OCI-LY1 (cell line): ENCODE data around the gene MAP2K6.

Experiments
- H2AFZ ChIP-seq: fragments of 200-600 bp; sonication (generic), shearing (Covaris generic); 2 replicates; pipeline ENCODE4 v1.6.0; 2014; ENCODE audit warnings: antibody characterized with exemption, mild to moderate bottlenecking, low read length
- H3F3A ChIP-seq: fragments of 200-600 bp; sonication (generic), shearing (Covaris generic); 2 replicates; pipeline ENCODE4 v1.6.0; 2014; ENCODE audit warnings: mild to moderate bottlenecking, antibody characterized with exemption, low read length, moderate library complexity; ENCODE audit not compliant: insufficient read depth
- H3K27ac ChIP-seq: fragments of 200-600 bp; sonication (generic); 2 replicates; pipeline ENCODE4 v1.5.1; 2014; ENCODE audit warnings: low read length, mixed run types, mild to moderate bottlenecking, low read depth; ENCODE audit not compliant: poor library complexity, severe bottlenecking
- H3K27me3 ChIP-seq: fragments of 200-600 bp; sonication (generic); 2 replicates; pipeline ENCODE4 v1.6.0; 2014; ENCODE audit warnings: antibody characterized with exemption, mild to moderate bottlenecking, low read length, moderate library complexity; ENCODE audit not compliant: insufficient read depth
- H3K36me3 ChIP-seq: fragments of 200-600 bp; sonication (generic); 2 replicates; pipeline ENCODE4 v1.6.1; 2014; ENCODE audit warnings: mild to moderate bottlenecking, antibody characterized with exemption, low read length, moderate library complexity, mixed read lengths; ENCODE audit not compliant: insufficient read depth
- H3K4me1 ChIP-seq: fragments of 200-600 bp; sonication (generic); 2 replicates; pipeline ENCODE4 v1.5.1; 2014; ENCODE audit warnings: mild to moderate bottlenecking, low read length, moderate library complexity; ENCODE audit not compliant: insufficient read depth, severe bottlenecking
- H3K4me2 ChIP-seq: fragments of 200-600 bp; sonication (generic), shearing (Covaris generic); 2 replicates; pipeline ENCODE4 v1.6.1; 2014; ENCODE audit warnings: low read length
- H3K4me3 ChIP-seq: fragments of 200-600 bp; sonication (generic); 2 replicates; pipeline ENCODE4 v1.5.1; 2014; ENCODE audit warnings: low read length, low read depth, mild to moderate bottlenecking, mixed read lengths; ENCODE audit not compliant: poor library complexity, severe bottlenecking
- H3K79me2 ChIP-seq: fragments of 200-600 bp; shearing (Covaris generic); 2 replicates; pipeline ENCODE4 v1.6.1; 2016; ENCODE audit warnings: mixed run types, low read length, mixed read lengths; ENCODE audit not compliant: insufficient read depth
- H3K9ac ChIP-seq: fragments of 200-600 bp; sonication (generic), shearing (Covaris generic); 2 replicates; pipeline ENCODE4 v1.6.1; 2014; ENCODE audit warnings: mild to moderate bottlenecking, low read length, mixed read lengths
- H3K9me2 ChIP-seq: fragments of 200-600 bp; sonication (generic), shearing (Covaris generic); 2 replicates; pipeline ENCODE4 v1.6.1; 2014; ENCODE audit warnings: low read depth, mild to moderate bottlenecking, low read length, mixed read lengths
- H3K9me3 ChIP-seq: fragments of 200-600 bp; shearing (Covaris generic); 2 replicates; pipeline ENCODE4 v1.6.1; 2014; ENCODE audit warnings: low read length, mixed read lengths
- H4K20me1 ChIP-seq: fragments of 200-600 bp; sonication (generic), shearing (Covaris generic); 2 replicates; pipeline ENCODE4 v1.6.0; 2016; ENCODE audit warnings: mild to moderate bottlenecking, low read length; ENCODE audit not compliant: insufficient read depth
- CTCF ChIP-seq: fragments of 200-600 bp; sonication (generic), shearing (Covaris generic); IDR thresholded peaks from 2 replicates; pipeline ENCODE4 v1.5.1; 2017; ENCODE audit warnings: mild to moderate bottlenecking, antibody characterized with exemption, low read length, moderate library complexity, mixed read lengths
- EZH2 ChIP-seq: fragments of 200-600 bp; sonication (generic), shearing (Covaris generic); IDR thresholded peaks from 2 replicates; pipeline ENCODE4 v1.8.0; 2017; ENCODE audit warnings: borderline replicate concordance, mixed run types, mild to moderate bottlenecking, antibody characterized with exemption, low read length, moderate library complexity, mixed read lengths

The MAP2K6 gene

GRCh38 chr17:69486779-69487637, 72.5 kb downstream of the MAP2K6 start:
- TF ChIP-seq CTCF, result no peak
- no peak for TF ChIP-seq EZH2
- Histone ChIP-seq H3K4me2 (no peak overlapping the region), H3K9me2 (no peaks in the 10 kb centered on the region), H2AFZ (no peak overlapping the region), H3K36me3 (no peaks in the 10 kb centered on the region), H3F3A (no peaks in the 10 kb centered on the region), H3K27ac (no peak overlapping the region), H3K4me3 (no peak overlapping the region), H3K9ac (no peak overlapping the region), H3K79me2 (no peaks in the 10 kb centered on the region), H3K9me3 (no peaks in the 10 kb centered on the region), H3K27me3 (no peaks in the 10 kb centered on the region), H3K4me1 (peaks cover 7% of the 10 kb centered on the region), H4K20me1 (no peaks in the 10 kb centered on the region)

- Histone ChIP-seq H3K9me3 (no peaks in the 10 kb centered on the region), H3K27ac (no peak overlapping the region), H3K9ac (no peak overlapping the region), H3K4me3 (no peak overlapping the region), H4K20me1 (no peaks in the 10 kb centered on the region), H3K27me3 (no peaks in the 10 kb centered on the region), H3K4me1 (peaks cover 7% of the 10 kb centered on the region), H3K9me2 (no peaks in the 10 kb centered on the region), H3K36me3 (no peaks in the 10 kb centered on the region), H3F3A (no peaks in the 10 kb centered on the region), H3K79me2 (no peaks in the 10 kb centered on the region), H3K4me2 (no peak overlapping the region), H2AFZ (no peak overlapping the region)
- TF ChIP-seq EZH2 (no peak), CTCF (no peak)
These were observed 74.8 kb downstream of the MAP2K6 start for GRCh38 chr17:69489313-69489712.

GRCh38 chr17:69492410-69493071, 78.0 kb downstream of the MAP2K6 start:
- H3K27ac ChIP-seq, result no peak overlapping the region
- no peak overlapping the region for H3K4me3 ChIP-seq
- H3K9me2 ChIP-seq, result no peaks in the 10 kb centered on the region
- no peak overlapping the region for H3K4me2 ChIP-seq
- H4K20me1 ChIP-seq, result no peaks in the 10 kb centered on the region
- no peaks in the 10 kb centered on the region for H3K36me3 ChIP-seq
- H3K27me3 ChIP-seq, result no peaks in the 10 kb centered on the region
- no peaks in the 10 kb centered on the region for H3K9me3 ChIP-seq
- TF ChIP-seq CTCF (no peak), EZH2 (no peak)
- no peaks in the 10 kb centered on the region for H3F3A ChIP-seq
- no peaks in the 10 kb centered on the region for H3K4me1 ChIP-seq
- H2AFZ ChIP-seq, result no peak overlapping the region
- H3K79me2 ChIP-seq, result no peaks in the 10 kb centered on the region
- H3K9ac ChIP-seq, result no peak overlapping the region
